ENCODE results near the gene HJURP.

Gene HJURP

GRCh38 chr2:233813236-233814055 lies 40.9 kb downstream of the HJURP start:
- no peak for DNase-seq (ENCODE audit: low read depth)

DNA sequence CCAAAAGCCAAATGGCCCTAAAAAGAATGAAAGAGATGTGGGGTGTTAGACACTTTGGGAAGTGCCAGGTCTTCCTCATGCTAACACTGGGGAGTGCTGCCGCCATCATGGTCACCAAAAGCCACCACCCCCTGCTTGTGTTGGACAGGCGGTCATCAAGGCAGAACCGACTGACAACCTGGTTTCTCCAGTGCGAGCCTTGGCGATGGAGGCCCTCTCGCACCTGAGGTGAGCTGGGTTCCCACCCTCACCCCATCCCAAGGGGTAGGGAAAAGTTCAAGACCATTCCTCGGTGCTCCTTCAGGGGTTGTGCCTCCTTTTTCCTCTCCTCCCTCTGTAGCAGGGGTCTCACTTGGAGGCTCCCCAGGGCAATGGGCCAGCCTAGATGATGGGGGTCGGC lies 42.6 kb downstream of the HJURP start:
- no peak for DNase-seq (ENCODE audit: low read depth)

- no peak for DNase-seq (ENCODE audit: low read depth)
Observed at GRCh38 chr2:233811087-233811486, 43.2 kb downstream of the HJURP start.

GRCh38 chr2:233810385-233810784 lies 44.0 kb downstream of the HJURP start:
- no peak for DNase-seq (ENCODE audit: low read depth)

DNA sequence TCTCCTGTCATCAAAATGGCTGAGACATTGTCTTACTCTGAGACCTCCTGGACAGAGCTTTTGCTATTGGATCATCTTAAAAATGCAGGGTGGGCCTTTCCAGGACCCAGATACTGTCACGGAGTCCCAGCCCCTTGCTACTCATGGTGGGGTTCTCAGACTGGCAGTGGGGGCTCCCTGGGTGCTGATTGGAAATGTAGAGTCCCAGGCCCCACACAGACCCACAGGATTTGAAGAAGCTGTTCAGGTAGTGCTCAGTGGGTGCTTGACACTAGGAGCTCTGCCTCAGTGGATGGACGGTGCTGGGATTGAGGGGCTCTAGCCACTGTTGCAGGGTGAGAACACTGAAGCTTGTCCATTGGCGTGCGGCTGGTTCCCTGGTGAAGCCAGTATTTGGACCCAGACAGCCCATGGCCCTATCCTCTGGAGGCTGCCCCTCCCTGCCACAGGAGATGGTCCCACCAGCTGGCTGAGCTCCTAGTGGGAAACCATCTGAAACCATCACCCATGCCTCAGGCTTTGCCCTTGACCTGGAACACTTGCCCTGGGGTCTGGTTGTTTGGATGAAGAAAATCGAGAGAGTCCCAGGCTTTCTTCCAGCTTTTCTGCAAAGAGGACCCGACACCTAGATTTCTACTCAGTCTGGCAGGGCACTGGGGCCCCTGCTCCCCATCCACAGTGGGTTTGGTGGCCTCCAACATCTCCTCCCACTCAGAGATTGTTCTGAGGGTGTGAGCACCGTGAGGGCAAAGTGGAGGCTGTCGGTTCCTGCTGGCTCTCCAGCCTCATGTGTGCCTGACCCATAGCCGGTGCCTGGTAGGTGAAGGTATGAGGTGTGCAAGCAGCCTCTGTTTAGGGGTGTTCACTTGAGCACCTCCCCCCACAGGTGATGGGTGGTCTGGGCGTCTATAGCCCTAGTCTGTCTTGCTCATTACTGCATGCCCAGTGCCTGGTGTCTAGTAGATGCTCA lies 46.1 kb downstream of the HJURP start:
- no peak for DNase-seq (ENCODE audit: low read depth)

DNA sequence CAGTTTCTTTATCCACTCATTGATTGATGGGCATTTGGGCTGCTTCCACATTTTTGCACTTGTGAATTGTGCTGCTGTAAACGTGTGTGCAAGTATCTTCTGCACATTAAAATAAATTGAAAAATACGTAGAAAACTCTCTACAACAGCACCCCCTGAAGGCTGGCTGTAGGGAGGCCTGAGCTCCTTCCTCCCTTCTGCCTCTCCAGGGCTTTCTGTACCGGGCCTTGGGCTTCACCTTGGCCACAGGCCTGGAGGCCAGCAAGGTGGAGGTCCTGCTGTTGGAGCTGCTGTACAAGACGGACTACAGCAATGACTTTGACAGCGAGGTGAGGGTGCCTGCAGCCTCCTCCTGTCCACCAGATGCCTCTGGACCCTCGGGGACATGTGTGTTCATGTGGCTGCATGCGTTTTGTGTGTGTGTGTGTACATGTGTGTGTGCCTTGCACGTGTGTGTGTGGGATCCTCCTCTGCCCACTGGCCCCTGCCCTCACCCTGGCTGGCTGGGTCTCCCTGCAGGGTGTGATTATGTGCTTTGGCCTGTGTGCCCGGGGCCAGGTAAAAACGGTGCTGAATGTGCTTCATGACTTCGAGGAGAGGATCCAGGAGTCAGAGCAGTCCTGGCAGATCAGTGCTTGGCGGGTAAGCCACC lies 47.0 kb downstream of the HJURP start:
- no peak for DNase-seq (ENCODE audit: low read depth)

- DNase-seq (ENCODE audit: low read depth): no peak
Observed at GRCh38 chr2:233803994-233804393, 50.3 kb downstream of the HJURP start.

DNA sequence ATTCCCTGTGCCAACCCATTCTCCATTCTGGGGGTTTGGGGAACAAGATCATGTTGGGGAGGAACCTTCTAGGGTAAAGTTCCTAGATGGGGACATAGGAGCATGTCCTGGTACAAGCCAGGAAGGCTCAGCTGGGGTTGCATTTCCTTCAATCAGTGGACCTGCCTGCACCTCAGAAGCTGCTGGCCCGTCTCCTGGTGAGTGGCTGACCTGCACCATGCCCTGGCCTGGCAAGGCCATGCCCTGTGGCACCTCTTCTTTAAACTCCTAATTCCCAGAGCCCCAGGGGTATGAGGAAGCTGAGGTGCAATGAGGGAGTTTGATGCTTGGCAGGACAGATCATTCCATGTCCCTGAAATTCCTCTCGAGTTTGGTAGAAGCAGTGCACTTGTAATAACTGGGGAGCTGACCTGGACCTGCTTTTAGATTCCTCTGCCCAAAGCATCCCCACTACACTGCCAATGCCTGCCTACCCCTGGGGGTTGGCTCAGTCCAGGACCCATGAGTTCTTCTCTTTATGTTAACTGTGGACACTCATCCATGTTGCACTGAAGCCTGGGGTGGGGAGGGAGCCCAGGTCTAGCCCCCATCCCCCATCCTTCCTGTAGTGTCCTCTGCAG lies 50.9 kb downstream of the HJURP start:
- no peak for DNase-seq (ENCODE audit: low read depth)

GRCh38 chr2:233802132-233802815 lies 52.1 kb downstream of the HJURP start:
- no peak for DNase-seq (ENCODE audit: low read depth)

- no peak for DNase-seq (ENCODE audit: low read depth)
Observed at GRCh38 chr2:233801357-233802131, 52.8 kb downstream of the HJURP start.

GRCh38 chr2:233800208-233800607 lies 54.1 kb downstream of the HJURP start:
- no peak for DNase-seq (ENCODE audit: low read depth)

GRCh38 chr2:233799716-233800115 lies 54.6 kb downstream of the HJURP start:
- no peak for DNase-seq (ENCODE audit: low read depth)

DNA sequence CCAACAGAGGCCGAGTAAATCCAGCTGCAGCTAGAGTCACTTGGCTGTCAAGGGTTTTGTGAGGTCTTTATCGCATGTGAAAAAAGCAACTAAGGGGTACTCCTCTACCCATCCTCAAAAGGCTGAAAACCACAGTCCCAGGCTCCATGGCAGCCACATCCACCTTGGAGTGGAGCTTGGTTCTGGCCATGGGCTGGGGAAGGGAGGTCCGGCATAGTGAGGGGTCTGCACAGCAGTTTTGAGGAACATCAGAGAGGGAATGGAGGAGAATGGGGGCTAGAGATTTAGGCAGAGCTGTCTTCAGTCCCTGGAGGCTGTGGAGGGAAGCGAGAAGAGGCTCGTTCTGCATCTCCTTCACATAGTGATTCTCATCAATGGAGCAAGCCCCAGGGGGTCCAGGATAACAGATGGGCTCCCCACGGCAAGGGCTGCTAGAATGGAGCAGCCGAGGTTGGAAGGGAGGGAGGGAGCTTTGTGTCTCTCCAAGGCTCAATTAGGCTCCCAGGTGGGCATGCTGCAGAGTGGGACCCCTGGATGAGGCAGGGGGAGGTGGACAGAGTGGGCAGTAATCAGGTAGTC lies 55.2 kb downstream of the HJURP start:
- DNase-seq (ENCODE audit: low read depth): no peak

GRCh38 chr2:233798335-233799086 lies 55.8 kb downstream of the HJURP start:
- DNase-seq (ENCODE audit: low read depth): no peak

- DNase-seq (ENCODE audit: low read depth): no peak
Observed at GRCh38 chr2:233796254-233796653, 58.1 kb downstream of the HJURP start.

DNA sequence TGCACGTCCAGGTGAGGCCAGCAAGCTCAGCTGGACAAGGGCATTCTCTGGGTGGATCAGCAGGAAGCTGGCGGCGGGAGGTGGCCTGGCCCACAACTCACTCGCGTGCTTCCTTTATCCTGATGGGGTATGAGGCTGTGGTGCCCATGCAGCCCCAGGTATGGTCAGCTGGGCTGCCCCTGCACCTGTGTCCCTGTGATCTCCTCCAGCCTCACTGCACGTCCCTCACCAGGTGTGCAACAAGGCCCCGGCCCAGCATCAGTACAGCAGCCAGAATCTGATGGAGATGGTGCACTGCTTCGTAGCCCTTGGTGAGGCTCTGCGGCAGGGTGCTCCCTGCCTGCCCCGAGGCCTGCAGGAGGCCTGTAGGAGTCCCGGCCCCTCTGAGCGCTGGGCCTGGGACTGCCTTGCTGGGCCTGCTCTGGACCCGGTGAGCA lies 58.6 kb downstream of the HJURP start:
- DNase-seq (ENCODE audit: low read depth): no peak

DNA sequence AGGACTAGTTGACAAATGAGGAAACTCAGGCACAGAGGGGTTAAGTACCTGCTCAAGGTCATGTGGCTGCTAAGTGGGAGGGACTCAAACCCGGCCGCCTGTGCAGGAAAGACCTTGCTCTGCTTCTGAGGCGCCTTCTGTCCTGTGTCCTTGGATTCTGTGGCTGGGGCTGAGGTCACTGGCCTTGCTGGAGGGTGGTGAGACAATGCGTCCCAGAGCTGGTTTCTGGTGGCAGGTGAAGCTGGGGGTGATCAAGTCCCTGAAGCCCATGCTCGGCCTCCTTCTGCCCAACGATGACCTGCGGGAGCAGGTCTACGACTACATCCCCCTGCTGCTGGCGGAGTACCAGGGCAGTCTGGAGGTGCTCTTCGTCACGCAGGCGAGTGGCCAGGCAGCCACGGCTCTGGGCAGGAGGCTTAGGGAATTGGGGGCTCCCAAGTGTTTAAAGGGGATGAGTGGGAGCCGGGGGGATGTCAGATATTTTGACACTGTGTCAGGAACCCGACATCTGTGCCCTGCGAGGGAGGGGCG lies 60.1 kb downstream of the HJURP start:
- DNase-seq (ENCODE audit: low read depth): no peak

DNA sequence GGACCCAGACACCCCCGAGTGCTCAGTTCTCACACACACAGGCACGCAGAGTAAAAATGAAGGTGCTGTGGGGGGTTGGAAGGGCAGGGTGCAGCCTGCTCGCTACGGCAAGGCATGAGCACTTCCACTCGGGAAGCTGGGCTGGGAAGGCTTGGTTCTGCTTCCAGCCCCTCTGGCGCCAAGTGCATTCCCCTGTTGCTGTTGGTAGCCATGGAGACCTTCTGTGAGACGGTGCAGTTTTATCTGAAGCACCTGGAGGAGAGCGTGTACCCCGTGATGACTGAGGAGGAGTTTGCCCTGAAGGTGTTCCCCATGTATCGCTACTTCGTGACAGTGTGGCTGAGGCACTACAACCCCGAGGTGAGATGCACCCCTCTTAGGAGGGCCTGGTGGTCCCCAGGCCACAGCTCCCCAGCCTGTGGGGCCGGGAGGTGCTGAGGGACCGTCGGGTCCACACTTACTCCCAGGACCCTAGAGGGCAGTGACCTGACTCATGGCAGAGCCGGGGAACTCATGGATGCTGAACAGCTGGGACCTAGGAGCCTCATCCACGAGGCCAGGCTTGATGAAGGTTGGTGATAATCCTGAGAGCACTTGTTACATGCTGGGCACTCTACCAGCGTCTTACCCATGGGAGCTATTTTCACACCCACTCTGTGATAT lies 60.7 kb downstream of the HJURP start:
- no peak for DNase-seq (ENCODE audit: low read depth)

- DNase-seq (ENCODE audit: low read depth): no peak
Observed at GRCh38 chr2:233792720-233793119, 61.6 kb downstream of the HJURP start.

Data from HS-27A (cell line).